ENCODE results near the gene CNPPD1.

Gene CNPPD1

DNA sequence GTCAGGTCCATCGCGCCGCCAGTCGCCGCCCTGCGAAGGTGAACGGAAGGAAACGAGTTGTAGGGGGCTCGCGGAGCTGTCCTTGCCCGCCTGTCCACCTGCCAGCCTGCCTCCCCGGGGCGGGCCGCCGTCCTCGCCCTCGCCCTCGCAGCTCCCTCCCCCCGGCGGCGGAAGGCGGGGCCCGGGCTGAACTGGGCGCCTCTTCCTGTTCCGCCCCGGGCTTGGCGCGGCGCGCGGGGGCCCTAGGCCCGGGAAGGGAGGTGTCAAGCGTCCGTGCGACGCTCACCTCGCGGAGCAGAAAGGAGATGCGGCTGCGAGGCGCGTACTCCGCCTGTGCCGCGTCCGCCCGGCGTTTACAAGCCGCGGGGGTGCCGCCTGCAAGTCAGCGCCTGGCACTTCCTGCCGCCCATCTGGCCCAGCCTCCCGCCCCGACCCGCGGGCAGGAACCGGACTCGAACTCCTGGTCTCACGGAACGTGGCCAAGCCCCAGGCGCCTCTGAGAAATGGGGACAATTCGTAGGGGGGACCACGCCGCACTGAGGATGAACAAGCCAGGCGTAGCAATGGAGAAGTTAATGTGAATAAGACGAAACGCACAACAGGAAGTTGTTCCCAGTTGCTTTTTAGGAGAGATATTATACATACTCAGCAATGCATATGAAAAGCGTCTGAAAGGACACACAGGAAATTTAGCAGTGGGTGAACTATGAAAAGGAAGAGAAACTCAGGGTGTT, at the start of gene CNPPD1:
TSS of gene CNPPD1 (minus strand) at position 108 of the 734 bp plus-strand sequence. CDS start at position 11, 97 bp downstream.
- H3K27ac ChIP-seq (ENCODE audit: low read depth, low read length), result peak within 1 kb of the TSS; percentile 100
- H3K27me3 ChIP-seq (ENCODE audit: control insufficient read depth in 1 of 2, insufficient read depth in 2 of 2, low read length in 2 of 2), result no peaks in the 10 kb centered on the region
- H3K4me3 ChIP-seq (ENCODE audit: low read depth in 1 of 2, low read length in 2 of 2), result peak within 1 kb of the TSS; percentile 95
- peaks cover 26 to 29% of the 10 kb centered on the region in 2 donors for H3K4me1 ChIP-seq (ENCODE audit: control insufficient read depth in 1 of 2, insufficient read depth in 2 of 2, low read length in 2 of 2)
- peak within 1 kb of the TSS; percentile 95 to 98 for H3K9ac ChIP-seq (ENCODE audit: low read depth in 1 of 2, low read length in 2 of 2)
- H3K36me3 ChIP-seq (ENCODE audit: control insufficient read depth in 1 of 2, insufficient read depth in 2 of 2, low read length in 2 of 2), result peaks cover 39 to 56% of the 10 kb centered on the region in 2 donors
- no peaks in the 10 kb centered on the region for H3K9me3 ChIP-seq (ENCODE audit: control insufficient read depth in 1 of 2, low read length in 2 of 2)

DNA sequence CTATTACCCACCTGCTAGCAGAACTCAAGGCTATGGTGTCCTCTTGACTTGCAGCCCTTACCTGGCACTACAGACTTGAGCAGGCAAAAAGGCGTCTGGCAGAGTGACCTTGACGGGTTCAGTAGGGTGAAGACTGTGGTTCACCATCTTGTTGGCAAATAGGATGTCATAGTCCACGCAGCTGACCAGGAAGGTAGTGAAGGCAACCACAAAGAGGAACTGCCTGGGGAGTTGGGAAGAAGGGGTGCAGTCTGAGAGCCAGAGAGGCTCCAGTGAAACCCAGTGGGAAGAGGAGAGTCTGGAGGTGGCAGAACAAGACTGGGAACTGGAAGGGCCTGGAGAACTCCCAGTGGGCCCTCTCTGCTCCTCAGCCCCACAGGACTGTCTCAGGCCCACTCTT, 48.6 kb upstream of the CNPPD1 start:
- Histone ChIP-seq H3K4me1 (ENCODE audit: control insufficient read depth in 1 of 2, insufficient read depth in 2 of 2, low read length in 2 of 2) (peaks cover 17 to 18% of the 10 kb centered on the region in 2 donors), H3K4me3 (ENCODE audit: low read depth in 1 of 2, low read length in 2 of 2) (no peak overlapping the region), H3K36me3 (ENCODE audit: control insufficient read depth in 1 of 2, insufficient read depth in 2 of 2, low read length in 2 of 2) (peaks cover 52 to 61% of the 10 kb centered on the region in 2 donors), H3K9me3 (ENCODE audit: control insufficient read depth in 1 of 2, low read length in 2 of 2) (no peaks in the 10 kb centered on the region), H3K9ac (ENCODE audit: low read depth in 1 of 2, low read length in 2 of 2) (no peak overlapping the region), H3K27me3 (ENCODE audit: control insufficient read depth in 1 of 2, insufficient read depth in 2 of 2, low read length in 2 of 2) (no peaks in the 10 kb centered on the region), H3K27ac (ENCODE audit: low read depth, low read length) (no peak overlapping the region)

DNA sequence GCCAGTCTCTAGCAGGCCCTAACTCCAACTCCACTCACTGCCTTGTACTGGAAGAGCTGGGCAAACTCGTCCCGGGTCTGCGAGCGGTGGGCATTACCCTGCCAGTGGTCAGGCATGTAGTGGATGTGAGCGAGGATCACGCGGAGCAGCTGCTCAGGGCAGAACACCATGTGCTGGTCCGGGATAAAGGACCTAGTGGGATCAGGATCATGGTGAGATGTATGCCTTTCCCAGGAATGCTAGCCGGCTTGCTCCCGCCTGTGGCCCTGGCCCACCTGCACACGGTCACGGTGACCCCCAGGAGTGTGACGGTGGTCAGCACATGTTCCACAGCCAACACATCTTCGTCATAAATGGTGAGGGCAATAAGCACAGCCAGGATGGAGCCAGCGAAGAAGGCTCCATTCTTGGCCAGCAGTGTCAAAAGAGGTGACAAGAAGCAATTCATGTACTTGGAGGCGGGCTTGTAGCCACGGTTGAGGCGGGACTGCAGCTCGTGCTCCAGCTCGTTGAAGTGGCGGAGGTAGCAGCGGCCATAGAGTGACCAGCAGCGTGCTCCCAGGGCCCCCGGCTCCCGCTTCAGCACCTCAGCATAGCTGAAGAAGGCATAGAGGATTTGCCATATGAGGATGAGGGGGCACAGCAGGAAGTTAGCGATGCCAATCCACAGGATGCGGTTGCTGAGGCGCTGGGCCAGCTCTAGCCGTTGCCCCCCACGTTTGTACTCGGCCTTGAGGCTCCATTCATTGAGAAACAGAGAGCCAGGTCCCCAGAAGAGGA, 47.3 kb upstream of the CNPPD1 start:
- peaks cover 24 to 26% of the 10 kb centered on the region in 2 donors for H3K4me1 ChIP-seq (ENCODE audit: control insufficient read depth in 1 of 2, insufficient read depth in 2 of 2, low read length in 2 of 2)
- no peaks in the 10 kb centered on the region for H3K9me3 ChIP-seq (ENCODE audit: control insufficient read depth in 1 of 2, low read length in 2 of 2)
- H3K27me3 ChIP-seq (ENCODE audit: control insufficient read depth in 1 of 2, insufficient read depth in 2 of 2, low read length in 2 of 2), result no peaks in the 10 kb centered on the region
- no peak overlapping the region for H3K27ac ChIP-seq (ENCODE audit: low read depth, low read length)
- H3K9ac ChIP-seq (ENCODE audit: low read depth in 1 of 2, low read length in 2 of 2), result no peak overlapping the region
- H3K4me3 ChIP-seq (ENCODE audit: low read depth in 1 of 2, low read length in 2 of 2), result no peak overlapping the region
- H3K36me3 ChIP-seq (ENCODE audit: control insufficient read depth in 1 of 2, insufficient read depth in 2 of 2, low read length in 2 of 2), result peaks cover 57 to 71% of the 10 kb centered on the region in 2 donors

DNA sequence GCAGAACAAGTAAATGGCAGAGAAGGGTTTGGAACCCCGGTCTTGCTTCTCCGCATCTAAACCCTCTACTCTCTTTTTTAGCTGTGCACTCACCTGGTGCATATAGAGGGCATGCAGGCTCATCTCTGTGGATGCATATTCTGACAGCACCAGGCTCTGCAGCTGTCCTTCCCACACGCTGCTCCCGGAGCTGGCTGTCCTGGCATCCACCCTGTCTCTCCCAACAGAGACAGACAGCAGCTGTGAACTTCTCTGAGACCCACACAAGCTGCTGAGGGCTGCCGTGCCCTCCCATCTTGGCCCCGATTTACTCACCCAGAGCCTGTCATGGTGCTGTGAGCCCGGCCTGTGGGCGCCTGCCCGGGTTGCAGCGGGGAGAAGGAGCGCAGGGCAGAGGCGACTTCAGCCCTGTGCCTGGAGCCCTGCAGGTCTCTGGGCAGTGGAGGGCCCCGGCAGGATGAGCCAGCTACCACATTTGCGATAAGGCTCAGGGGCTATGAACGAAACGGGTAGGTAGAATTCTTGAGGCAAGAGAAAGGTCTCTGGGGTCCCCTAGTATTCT, 45.3 kb upstream of the CNPPD1 start:
- Histone ChIP-seq H3K36me3 (ENCODE audit: control insufficient read depth in 1 of 2, insufficient read depth in 2 of 2, low read length in 2 of 2) (peaks cover 57 to 71% of the 10 kb centered on the region in 2 donors), H3K27ac (ENCODE audit: low read depth, low read length) (no peak overlapping the region), H3K4me1 (ENCODE audit: control insufficient read depth in 1 of 2, insufficient read depth in 2 of 2, low read length in 2 of 2) (peaks cover 21 to 27% of the 10 kb centered on the region in 2 donors), H3K9me3 (ENCODE audit: control insufficient read depth in 1 of 2, low read length in 2 of 2) (no peaks in the 10 kb centered on the region), H3K4me3 (ENCODE audit: low read depth in 1 of 2, low read length in 2 of 2) (no peak overlapping the region), H3K9ac (ENCODE audit: low read depth in 1 of 2, low read length in 2 of 2) (no peak overlapping the region), H3K27me3 (ENCODE audit: control insufficient read depth in 1 of 2, insufficient read depth in 2 of 2, low read length in 2 of 2) (no peaks in the 10 kb centered on the region)

DNA sequence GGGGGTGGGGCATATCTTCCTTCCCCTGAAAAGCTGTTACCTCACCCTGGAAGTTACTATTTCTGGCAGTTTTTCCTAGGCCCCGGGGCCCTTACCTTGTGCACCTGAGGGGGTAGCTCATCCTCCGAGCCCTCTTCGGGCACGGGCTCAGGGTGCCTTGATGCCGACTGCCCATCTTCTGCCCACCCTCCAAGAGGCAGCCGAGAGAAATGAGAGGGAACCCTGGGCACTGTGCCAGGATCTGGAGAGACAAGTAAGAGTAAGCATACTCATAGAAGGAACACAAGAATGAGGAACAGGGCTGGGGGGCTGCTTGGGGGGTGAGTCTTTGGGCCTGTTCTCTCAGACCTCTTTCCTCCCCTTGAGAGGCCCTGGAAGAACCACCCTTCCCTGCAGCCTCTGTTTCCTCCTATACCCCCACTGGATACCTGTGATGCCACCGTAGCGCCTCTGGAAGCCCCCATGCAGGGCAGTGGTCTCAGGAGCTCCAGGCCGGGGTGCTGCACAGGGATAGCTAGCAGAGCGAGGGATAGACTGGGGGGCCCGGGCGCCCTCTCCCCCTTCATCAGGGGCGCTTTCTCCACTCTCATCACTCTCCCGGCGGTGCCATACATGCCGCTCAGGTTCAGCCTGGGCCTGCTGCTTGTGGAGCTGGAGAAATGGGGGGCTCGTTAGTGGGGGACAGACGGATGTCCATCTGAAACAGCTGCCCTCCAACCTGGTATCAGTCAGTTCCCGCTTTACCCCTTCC, 44.1 kb upstream of the CNPPD1 start:
- H3K9me3 ChIP-seq (ENCODE audit: control insufficient read depth in 1 of 2, low read length in 2 of 2), result no peaks in the 10 kb centered on the region
- no peak overlapping the region for H3K4me3 ChIP-seq (ENCODE audit: low read depth in 1 of 2, low read length in 2 of 2)
- no peak overlapping the region for H3K9ac ChIP-seq (ENCODE audit: low read depth in 1 of 2, low read length in 2 of 2)
- H3K4me1 ChIP-seq (ENCODE audit: control insufficient read depth in 1 of 2, insufficient read depth in 2 of 2, low read length in 2 of 2), result peaks cover 21 to 27% of the 10 kb centered on the region in 2 donors
- H3K27ac ChIP-seq (ENCODE audit: low read depth, low read length), result no peak overlapping the region
- H3K27me3 ChIP-seq (ENCODE audit: control insufficient read depth in 1 of 2, insufficient read depth in 2 of 2, low read length in 2 of 2), result no peaks in the 10 kb centered on the region
- H3K36me3 ChIP-seq (ENCODE audit: control insufficient read depth in 1 of 2, insufficient read depth in 2 of 2, low read length in 2 of 2), result peaks cover 51 to 63% of the 10 kb centered on the region in 2 donors

DNA sequence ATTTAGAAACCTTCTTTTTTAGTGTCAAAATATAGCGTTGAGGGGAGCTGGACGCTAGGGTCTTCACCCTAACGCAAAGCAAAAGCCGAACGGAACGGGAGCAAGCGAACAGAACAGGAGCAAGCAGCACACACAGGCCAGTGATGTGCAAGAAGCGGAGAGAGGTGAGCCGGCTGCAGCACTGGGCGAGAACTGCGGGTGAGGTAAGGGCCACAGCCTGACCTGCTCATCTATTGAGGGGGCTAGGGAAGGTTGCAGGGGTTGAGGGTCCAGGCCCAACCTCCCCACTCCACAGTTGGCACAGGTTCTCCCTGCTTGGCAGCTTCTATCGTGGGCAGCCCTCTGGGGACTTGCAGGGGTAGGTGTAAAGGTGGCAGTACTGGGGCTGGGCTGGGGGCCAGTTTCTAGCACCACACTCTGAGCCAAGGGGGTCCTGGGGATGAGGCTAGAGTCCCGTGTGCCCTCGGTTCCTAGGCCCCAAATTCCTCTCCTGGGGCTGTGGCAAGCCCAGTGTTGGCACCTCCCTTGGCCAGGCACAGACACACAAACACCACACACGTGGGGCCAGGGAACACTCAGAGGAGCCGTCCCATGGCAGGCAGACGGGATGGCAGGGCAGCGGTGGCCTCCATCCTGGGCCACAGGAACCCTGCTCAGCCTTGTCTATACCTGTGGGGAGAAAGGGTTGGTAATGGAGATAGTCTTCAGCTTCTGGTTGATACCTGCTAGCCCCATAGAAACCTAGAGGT, 43.2 kb upstream of the CNPPD1 start:
- Histone ChIP-seq H3K27ac (ENCODE audit: low read depth, low read length) (no peak overlapping the region), H3K4me1 (ENCODE audit: control insufficient read depth in 1 of 2, insufficient read depth in 2 of 2, low read length in 2 of 2) (peaks cover 21 to 27% of the 10 kb centered on the region in 2 donors), H3K9ac (ENCODE audit: low read depth in 1 of 2, low read length in 2 of 2) (no peak overlapping the region), H3K9me3 (ENCODE audit: control insufficient read depth in 1 of 2, low read length in 2 of 2) (no peaks in the 10 kb centered on the region), H3K36me3 (ENCODE audit: control insufficient read depth in 1 of 2, insufficient read depth in 2 of 2, low read length in 2 of 2) (peaks cover 45 to 55% of the 10 kb centered on the region in 2 donors), H3K4me3 (ENCODE audit: low read depth in 1 of 2, low read length in 2 of 2) (peak overlapping the region in 1 of 2 donors; percentile 75), H3K27me3 (ENCODE audit: control insufficient read depth in 1 of 2, insufficient read depth in 2 of 2, low read length in 2 of 2) (no peaks in the 10 kb centered on the region)

DNA sequence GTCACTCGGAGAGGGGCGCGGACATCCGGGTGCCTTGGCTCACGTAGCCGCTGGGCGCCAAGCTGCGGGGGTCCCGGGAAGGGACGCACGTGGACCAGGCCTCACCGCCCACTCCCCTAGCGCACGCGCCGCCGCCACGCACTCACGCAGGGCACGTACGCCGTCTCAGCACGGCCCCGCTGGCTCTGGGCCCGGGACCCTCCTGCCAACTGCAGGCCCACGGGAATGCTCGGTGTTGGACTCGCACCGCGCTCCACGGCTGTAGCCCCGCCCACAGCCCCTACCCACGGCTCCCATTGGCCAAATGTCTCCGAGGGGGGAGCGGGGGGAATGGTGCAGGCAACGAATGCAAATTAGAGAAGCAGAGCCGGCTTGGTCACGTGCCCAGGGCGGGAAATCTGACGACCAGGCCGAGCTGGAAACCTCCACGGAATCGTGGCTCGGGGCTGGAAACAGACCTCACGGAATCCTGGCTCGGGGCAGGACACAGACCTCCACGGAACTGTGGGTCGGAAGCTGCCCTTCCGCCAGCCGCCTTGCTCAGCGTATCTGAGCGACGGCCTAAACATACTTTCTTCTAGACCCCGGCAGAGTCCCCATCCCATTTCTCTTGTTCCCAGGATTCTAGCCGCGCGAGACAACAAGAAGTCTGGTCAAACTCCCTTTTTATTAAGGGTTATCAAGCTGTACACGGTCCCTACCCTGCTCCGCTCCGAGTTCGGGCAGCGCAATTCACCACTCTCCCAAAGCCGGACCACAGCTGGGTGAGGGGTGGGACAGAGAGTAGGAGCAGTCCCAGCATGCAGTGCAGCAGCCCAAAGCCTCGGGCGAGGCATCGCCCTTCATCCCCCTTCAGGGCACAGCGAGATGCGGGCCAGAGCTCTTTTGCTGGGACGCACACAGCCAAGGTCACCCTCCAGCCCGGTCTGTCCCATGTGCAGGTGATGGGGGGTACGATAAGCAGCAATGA, 42.3 kb upstream of the CNPPD1 start, which contains the start of gene ABCB6:
TSS of gene ABCB6 (minus strand) at position 227 of the 970 bp plus-strand sequence. CDS start 285 bp downstream, outside the sequence.
- Histone ChIP-seq H3K4me3 (ENCODE audit: low read depth in 1 of 2, low read length in 2 of 2) (peak within 1 kb of the TSS; percentile 75 to 78), H3K36me3 (ENCODE audit: control insufficient read depth in 1 of 2, insufficient read depth in 2 of 2, low read length in 2 of 2) (peaks cover 45 to 55% of the 10 kb centered on the region in 2 donors), H3K27ac (ENCODE audit: low read depth, low read length) (peak within 1 kb of the TSS; percentile 74), H3K4me1 (ENCODE audit: control insufficient read depth in 1 of 2, insufficient read depth in 2 of 2, low read length in 2 of 2) (peaks cover 21 to 27% of the 10 kb centered on the region in 2 donors), H3K9ac (ENCODE audit: low read depth in 1 of 2, low read length in 2 of 2) (peak within 1 kb of the TSS; percentile 45), H3K27me3 (ENCODE audit: control insufficient read depth in 1 of 2, insufficient read depth in 2 of 2, low read length in 2 of 2) (no peaks in the 10 kb centered on the region), H3K9me3 (ENCODE audit: control insufficient read depth in 1 of 2, low read length in 2 of 2) (no peaks in the 10 kb centered on the region)

DNA sequence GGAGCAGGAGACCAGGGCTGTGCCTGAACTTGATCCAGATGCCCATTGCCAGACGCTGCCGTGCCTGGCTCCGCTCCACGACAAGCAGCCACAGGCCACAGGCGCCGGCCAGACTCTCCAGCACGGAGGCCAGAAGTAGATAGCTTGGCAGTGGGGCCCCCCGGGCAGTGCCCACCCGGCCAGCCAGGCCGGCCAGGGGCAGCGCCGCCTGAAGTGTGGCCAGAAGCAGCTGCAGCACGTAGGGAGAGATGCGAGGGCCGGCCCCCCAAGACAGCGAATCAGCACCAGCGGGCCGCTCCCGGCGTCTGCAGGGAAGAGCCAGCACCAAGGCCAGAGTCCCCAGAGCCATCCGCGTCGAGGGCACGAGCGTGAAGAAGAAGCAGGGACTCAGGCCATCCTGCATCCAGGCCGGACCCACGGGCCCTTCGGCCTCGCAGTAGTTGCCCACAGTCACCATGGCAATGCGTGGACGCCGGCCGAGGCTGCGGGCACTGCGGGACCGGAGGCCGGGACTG, 41.5 kb upstream of the CNPPD1 start:
- Histone ChIP-seq H3K27me3 (ENCODE audit: control insufficient read depth in 1 of 2, insufficient read depth in 2 of 2, low read length in 2 of 2) (no peaks in the 10 kb centered on the region), H3K9ac (ENCODE audit: low read depth in 1 of 2, low read length in 2 of 2) (peak overlapping the region; percentile 45), H3K4me1 (ENCODE audit: control insufficient read depth in 1 of 2, insufficient read depth in 2 of 2, low read length in 2 of 2) (peaks cover 21 to 27% of the 10 kb centered on the region in 2 donors), H3K9me3 (ENCODE audit: control insufficient read depth in 1 of 2, low read length in 2 of 2) (no peaks in the 10 kb centered on the region), H3K4me3 (ENCODE audit: low read depth in 1 of 2, low read length in 2 of 2) (peak overlapping the region; percentile 75 to 78), H3K27ac (ENCODE audit: low read depth, low read length) (peak overlapping the region; percentile 74), H3K36me3 (ENCODE audit: control insufficient read depth in 1 of 2, insufficient read depth in 2 of 2, low read length in 2 of 2) (peaks cover 37 to 55% of the 10 kb centered on the region in 2 donors)
